ENCODE data around the gene IL11RA.

DNA sequence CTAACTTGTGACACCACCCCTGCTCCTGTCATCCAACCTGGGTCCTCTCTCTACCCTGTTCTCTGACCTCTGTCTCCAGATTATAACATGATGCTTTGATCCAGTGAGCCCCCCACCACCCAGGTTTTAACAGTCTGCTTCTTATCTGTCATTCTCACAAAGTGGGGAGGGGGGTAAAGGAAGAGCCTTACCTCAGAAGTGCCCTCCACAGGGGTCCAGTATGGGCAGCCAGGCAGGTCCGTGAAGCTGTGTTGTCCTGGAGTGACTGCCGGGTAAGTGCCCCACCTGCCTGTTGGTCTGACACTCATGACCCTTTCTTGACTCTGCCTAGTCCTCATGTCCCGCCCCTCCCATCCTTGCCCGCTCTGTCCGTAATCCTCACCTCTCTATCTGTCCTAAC lies 3.4 kb downstream of the IL11RA start:
- TF ChIP-seq POLR2AphosphoS5 (IDR thresholded peaks at IDR 0.05; ENCODE audit: low read depth, low read length) = no peak
- no peak for TF ChIP-seq SIN3A (IDR thresholded peaks at IDR 0.05; ENCODE audit: borderline replicate concordance, insufficient read depth, low read length)
- TF ChIP-seq, protein P1, sequence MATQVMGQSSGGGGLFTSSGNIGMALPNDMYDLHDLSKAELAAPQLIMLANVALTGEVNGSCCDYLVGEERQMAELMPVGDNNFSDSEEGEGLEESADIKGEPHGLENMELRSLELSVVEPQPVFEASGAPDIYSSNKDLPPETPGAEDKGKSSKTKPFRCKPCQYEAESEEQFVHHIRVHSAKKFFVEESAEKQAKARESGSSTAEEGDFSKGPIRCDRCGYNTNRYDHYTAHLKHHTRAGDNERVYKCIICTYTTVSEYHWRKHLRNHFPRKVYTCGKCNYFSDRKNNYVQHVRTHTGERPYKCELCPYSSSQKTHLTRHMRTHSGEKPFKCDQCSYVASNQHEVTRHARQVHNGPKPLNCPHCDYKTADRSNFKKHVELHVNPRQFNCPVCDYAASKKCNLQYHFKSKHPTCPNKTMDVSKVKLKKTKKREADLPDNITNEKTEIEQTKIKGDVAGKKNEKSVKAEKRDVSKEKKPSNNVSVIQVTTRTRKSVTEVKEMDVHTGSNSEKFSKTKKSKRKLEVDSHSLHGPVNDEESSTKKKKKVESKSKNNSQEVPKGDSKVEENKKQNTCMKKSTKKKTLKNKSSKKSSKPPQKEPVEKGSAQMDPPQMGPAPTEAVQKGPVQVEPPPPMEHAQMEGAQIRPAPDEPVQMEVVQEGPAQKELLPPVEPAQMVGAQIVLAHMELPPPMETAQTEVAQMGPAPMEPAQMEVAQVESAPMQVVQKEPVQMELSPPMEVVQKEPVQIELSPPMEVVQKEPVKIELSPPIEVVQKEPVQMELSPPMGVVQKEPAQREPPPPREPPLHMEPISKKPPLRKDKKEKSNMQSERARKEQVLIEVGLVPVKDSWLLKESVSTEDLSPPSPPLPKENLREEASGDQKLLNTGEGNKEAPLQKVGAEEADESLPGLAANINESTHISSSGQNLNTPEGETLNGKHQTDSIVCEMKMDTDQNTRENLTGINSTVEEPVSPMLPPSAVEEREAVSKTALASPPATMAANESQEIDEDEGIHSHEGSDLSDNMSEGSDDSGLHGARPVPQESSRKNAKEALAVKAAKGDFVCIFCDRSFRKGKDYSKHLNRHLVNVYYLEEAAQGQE (IDR thresholded peaks at IDR 0.05; ENCODE audit: insufficient read depth in 1 of 2, low read depth in 2 of 2, low read length in 2 of 2) = no peak
